DMS114 treated with DMSO at 0.1 percent for 48 hours (cell line): ENCODE results near the gene SECISBP2L.

Experiments
- DNase-seq: peaks from one replicate; lab custom pipeline; 2025; ENCODE audit not compliant: unreplicated experiment; lab: John Stamatoyannopoulos, UW

Gene SECISBP2L

DNA sequence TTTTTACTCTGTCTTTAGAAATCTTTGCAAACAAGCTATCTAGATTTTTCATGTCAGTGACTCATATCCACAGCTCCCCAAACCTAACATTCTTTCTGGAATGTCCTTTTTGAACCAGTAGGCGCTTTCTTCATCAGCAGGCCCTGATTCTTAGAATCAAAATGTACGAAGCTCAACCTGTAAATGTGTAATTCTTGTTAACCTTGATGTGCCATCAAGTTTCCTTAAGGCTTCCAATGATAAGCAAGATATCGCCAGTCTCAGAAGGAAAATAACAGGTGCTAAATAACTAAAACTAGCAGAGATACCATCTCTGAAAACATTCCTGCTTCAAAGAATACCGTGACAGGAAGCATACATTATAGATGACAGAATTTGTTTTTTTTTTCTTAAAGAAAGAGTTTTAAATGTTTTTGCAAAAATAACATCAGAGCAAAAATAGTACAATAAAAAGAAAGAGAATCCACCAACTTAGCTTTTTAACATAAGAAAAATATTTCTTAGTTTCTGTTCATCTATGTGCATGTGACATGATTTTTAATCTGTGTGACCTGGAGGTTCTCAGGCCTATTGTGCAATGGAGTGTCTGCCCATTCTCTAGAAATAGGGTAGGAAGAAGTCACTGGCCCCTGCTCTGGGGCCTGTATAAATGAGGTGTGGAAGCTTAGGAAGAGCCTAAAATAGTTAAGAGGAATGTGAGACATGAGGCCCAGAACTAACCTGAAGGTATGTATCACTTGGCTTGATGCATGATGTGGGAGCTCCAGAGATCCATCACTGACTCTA is 14.7 kb upstream of the SECISBP2L start:
- no peak for DNase-seq

DNA sequence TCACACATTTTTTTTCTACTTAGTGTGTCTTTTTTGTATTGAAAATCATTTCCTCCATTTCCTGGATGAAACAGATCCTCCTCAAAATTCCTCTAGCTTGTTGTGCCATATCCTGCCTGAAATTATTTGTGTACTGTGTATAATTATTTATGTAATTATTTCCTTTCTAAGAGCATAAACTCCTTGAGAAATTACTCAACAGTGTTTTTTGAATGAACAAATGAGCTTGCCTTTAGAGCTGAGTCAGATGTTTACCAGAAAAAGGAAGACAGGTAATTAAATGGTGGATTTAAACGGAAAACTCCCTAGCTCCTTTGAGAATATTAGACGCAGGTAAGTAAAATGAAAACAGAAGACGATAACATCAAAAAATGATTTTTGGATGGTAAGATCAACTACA is 13.2 kb upstream of the SECISBP2L start:
- DNase-seq, result no peak

DNA sequence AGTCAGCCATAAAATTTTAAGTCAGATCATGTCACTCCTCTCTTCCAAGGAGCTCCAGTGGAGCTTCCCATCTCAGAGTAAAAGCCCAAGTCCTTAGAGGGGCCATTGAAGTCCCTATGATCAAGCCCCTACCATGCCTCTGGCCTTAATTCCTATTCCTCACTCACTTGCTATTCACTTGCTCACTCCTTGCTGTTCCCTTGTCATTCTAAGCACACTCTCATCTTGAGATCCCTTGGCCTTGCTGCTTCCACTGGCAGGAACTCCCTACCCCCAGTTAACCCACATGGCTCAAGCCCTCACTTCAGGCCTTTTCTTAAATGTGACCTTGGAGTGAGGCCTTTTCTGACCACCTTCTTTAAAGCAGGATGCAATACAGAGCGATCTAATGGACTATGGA is 12.3 kb upstream of the SECISBP2L start:
- no peak for DNase-seq

DNA sequence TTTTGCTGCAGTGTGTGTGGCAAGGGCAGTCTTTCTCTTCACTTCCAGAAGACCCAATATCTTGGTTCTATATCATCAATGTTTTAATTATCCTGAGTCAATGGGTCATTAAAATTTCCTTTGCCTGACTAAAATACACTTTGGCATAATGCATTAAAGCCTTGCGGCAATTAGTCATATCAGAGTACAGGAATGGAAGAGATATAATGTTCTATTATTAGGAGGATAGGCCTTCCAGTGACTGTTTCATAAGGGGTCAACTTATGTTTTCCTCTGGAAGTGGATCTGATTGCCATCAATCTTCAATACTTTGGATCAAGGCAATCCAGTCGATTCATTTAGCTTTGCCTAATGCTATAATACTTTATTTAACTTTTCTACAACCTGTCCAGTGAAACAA is 9.4 kb upstream of the SECISBP2L start:
- no peak for DNase-seq

DNA sequence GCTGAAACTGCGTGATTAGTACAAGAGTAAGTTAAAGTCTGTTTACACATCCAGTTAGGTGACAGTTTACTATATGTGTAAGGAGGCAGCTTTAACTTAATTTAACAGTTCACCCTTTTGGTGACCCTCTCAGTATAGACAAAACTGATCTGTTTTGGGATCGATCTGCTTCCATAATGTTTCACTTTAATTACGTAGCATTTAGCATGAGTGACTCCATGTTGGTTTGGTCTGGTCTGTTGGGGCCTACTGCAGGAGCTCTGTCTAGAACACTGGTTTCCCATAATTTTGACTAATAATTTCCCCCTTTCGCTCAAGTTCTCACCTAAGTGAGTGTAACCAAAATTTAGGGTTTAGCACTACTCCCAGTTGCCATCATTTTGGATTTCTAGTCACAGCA is 6.4 kb upstream of the SECISBP2L start:
- no peak for DNase-seq

DNA sequence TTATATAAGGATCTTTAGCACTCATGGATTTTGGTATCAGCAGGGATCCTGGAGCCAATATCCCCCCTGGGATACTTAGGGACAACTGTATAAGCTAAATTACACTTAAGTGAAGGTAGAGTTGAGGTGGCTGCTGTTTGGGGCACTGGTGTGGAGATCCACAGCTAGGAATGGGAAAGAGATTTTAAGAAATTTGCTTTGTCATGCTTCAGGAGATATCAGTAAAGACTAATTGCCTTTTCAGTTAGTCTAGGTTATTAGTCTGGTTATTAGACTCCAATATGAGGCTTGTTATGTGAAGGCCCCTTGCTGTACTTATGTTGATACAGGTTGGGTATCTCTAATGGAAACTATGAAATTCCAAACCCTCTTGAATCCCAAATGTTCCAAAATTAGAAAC is 1.2 kb upstream of the SECISBP2L start:
- DNase-seq, result no peak

DNA sequence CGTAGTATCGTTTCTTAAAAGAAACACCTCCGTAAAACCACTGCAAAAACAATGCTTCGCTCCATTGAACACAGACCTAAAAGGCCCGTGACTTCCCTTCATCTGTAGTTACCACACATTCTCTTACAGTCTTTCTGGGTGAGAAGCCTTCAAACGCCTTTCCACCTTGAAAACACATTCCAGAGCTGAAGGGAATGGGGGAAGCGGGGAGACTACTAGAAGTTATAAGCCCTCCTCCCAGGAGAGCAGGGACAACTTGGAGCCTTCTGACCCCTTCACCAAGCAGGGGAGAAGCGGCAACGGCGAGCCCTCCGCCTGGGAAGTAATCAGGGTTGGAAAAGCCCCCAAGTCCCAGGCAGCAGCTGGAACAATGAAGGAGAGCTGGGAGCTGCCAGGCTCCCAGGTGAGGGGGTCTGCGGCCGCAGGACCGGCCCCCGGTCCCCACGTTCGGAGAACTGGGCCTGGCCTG is 461 bp downstream of the SECISBP2L start:
- no peak for DNase-seq

DNA sequence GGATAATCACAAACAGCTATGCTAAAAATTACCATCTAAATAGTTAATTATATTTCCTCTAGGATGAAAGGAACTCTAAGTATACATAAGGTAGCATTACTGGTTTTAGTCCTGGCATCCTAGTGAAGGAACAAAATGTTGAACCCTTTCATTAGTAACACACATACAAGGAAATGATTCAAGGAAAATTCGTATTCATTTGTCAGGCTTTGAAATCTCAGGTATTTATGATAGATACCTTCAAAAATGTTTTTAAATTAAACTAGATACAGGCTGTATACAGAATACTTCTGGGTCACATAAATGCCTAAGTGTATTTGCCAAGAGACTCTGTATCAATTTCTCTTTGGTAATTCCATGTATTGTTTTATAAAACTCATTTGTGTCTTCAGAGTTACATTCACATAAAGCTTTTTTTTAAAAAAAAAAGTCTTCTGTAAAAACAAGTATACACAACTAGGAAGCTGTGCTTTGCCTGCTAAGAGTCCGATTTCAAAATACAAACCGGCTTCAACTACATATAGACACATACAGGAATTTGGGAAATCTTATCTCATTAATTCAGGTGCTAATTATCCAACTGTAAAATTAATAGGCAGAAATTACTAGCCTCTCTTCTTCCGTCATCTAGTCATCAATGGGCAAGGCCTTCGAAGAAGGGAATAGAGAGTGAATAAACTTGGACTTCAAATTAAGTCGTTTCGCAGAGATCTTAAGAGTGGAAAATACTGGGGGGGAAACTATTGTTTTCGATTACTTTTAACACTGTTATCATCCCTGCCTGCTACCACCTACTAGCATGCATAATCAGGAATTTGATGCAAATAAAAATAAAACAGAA is 1.3 kb downstream of the SECISBP2L start:
- no peak for DNase-seq

DNA sequence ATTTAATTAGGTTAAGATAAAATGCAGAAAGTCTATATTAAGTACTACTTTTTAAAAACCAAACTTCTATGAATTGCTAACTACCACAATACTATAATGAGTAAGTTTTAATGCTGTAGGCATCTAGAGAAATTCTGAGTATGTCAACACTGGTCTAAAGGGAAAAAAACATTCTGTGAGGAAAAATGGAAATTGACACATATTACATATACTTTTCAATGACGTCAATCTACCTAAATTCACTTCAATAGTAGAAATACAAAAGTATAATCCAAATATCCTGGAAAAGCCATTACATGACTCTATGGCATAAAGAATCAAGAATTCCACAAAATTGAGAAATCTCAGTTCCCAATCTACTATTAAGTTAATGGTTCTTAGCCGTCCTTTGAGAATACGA is 2.2 kb downstream of the SECISBP2L start:
- DNase-seq, result no peak

DNA sequence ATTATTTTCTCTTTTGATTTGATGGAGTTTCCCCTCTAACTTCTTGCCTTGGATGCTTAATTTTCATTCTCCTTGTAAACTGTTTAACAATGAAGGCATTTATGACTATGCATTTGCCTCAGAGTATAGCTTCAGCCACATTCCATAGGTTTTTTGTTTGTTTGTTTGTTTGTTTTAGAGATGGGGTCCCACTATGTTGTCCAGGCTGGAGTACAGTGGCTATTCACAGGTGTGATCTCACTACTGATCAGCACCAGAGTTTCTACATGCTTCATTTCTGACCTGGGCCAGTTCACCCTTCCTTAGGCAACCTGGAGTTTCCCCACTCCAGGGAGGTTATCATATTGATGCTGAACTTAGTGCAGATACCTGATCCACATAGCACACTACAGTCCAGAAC is 4.1 kb downstream of the SECISBP2L start:
- no peak for DNase-seq

DNA sequence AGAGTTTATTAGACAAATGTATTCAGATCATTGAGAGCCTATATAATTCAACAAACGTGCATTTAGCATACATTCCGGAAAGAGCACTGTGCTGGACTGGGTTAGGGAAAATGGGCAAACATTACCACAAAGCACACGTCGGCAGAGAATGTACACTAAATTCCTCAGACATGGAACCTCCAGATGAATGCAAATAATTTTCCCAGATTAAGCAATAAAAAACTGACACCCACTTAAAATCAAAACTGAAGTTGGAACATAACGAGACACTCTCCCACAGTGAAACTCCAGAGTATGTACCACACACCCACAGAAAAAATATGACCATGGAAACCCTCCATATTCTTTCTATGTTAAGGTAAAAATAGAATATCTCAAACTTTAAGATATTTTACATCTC is 4.8 kb downstream of the SECISBP2L start:
- DNase-seq, result no peak

DNA sequence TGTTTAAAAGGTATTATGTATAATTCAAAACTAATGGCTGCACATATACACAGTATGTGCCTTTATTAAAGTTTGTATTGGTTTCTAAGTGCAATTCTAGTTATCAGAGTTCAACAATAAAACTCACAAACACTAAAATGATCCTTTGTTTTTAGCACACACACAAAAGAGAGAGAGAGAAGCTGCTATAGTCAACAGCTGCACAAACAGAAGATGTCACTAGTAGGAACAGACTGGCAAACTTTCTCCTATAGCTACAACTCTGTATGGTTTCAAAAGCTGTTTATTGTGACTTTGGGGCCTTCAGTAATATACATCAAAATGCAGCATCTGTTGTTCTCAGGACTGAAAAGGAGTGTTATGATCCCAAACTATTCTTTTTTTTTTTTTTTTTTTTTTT is 6.1 kb downstream of the SECISBP2L start:
- DNase-seq, result no peak

DNA sequence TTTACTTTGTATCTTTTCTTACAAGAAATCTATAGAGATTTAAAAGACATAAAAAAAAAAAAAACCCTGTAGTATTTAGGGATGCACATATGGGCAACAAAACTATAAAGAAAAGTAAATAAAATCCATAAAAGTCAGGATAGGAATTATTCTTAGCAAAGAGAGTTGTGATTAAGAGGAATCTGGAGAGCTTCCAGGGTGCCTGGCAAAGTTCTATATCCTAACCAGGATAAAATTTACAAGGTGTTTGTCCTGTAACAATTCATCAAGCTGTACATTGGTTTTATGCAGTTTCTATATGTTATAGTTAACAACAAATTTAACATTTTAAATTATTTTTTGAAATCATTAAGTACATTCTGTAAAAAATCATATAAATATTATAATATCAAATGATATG is 7.9 kb downstream of the SECISBP2L start:
- no peak for DNase-seq

DNA sequence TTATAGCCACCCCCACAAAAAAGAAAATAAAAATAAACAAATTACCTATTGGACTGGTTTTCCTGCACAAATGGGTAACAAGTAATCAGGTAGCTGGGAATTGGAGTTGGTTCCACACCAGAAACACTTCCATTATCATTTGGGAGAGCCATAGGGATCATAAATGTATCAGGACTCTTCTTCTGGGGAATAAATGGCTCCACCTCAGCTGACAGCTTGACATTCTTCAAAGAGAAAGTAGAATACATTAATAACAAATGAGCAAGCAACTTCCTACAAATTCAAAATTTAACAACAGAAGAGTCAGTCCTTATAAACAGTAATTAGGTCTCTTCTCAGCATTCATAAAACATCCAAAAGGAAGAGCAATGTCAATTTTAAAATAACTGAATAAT is 8.7 kb downstream of the SECISBP2L start:
- DNase-seq, result no peak

DNA sequence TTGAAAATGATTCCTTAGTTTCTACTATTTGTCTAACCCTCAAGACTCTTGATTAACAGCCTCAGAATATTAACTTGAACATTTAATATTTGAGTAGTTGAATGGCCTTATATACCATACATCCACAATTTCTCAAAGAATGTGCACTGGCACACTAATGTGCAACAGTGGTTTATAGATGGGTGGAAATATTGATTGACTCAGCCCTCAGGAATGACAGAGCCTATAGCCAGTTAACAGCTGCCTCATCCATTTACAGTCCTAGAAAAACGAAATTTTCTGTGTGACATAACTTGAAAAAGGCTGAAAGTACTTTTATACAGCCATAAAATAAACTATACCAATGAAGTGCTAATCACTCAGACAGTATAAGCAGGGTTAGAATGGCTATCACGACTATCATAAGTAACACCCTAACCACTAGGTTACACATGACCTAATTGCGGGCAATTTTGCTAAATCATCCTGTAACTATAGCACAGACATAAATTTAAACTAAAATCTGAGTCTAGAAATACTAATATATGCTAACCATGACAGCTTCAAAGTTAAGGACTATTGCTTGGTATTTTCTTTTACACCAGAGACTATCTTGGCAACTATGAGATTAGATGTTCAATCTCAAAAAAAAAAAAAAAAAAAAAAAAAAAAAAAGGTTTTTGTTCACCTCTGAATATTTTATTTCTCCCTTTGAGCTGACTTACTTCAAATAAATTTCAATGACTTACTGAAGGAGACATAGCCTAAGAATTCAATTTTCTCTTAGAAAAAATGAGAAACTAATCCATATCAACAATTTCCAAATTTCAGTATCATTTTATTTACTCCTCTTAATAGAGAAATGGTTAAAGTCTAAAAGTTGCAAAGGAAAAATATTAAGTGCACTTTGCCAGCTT is 9.3 kb downstream of the SECISBP2L start:
- DNase-seq, result no peak

DNA sequence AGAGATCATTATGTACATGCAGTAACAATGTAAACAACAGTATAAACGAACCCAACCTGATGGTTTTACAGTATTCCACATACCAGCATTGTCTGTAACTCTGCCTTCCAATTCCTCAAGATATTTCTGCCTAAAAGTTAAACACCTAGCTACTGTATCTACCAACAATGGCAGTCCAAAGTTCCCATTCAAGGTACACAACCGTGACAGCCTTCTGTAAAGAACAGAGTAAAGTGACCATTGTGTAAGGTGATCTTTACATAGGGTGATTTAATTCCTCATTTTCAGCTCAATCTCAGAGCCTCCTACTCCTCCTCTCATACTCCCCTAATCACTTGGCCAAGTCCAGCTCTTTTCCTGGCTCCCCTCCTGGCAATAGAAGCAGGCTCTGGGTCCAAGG is 10.4 kb downstream of the SECISBP2L start:
- no peak for DNase-seq

DNA sequence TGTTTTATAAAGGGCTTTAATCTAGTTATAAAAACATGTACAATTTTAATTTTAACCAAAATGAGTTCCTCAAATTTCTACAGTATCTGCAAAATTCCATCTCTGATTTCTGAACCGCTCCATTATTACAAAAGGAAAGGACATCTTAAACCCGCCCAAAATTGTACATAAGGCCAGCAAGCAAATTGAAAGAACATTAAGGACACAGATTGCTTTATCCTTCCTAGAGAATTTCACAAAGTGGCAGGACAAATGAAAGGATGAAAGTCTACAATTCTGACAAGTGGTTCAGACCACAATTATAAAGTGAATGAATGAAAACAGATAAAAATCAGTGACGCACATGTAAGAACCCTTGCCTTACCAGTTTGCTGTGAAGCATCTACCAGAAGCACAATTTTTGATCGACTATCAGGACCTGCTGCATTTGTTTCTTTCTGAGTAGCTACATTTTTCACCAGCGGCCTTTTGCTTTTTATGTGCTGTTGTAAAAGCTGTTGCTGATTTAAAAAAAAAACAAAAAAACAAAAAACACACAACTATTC is 13.6 kb downstream of the SECISBP2L start:
- no peak for DNase-seq

DNA sequence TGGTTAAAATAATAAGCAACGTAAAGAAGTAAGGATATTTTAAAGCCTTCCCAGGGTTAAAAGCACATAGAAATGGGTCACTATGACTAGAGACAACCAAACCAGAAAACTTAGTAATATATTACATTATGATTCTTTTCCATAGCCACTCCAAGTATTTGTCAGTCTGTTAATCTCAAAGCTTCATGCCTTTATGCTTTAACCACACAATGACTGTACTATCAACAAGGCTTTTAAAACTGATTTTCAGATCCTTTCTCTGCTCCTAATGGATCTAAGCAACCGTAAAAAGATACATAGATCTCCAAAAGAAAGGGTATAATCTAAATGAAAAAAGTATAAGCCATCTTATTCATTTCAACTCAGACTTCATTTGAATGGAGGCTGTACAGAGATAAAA is 14.4 kb downstream of the SECISBP2L start:
- DNase-seq, result no peak

DNA sequence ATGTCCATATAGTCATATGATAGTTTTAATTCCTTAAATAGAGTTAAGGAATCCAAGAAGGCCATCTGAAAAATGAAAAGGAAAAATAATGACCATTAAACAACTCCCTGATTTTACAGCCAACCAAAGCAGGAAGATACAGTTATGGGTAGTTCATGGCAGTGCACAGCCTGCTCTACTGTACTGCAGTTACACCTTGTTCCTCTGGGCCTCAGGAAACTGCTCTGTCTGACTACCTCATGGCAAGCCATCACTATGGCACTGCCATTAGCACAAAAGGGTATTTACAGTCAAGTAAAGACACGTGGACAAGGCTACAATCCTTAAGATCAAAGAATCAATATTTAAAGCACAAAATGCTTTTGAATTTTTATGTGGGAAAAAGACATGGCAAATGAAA is 19.5 kb downstream of the SECISBP2L start:
- no peak for DNase-seq

DNA sequence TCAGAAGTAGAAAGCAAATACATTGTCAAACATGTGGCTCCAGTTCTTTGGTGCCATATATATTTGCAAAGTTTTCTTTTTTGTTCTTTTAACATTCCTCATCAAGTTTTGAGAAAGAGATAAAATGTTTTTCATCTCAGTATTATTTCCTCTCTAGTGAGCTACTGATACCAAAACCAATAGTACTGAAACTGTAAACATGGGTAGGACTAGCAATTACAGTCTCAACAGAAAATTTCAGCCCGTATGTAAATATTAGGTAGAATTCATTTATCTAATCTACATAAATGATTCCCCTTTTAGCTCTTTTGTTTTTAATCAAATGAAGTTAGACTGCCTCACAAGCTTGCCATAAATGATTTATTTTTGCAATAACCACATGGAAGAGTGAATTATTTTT is 21.4 kb downstream of the SECISBP2L start:
- DNase-seq, result no peak

DNA sequence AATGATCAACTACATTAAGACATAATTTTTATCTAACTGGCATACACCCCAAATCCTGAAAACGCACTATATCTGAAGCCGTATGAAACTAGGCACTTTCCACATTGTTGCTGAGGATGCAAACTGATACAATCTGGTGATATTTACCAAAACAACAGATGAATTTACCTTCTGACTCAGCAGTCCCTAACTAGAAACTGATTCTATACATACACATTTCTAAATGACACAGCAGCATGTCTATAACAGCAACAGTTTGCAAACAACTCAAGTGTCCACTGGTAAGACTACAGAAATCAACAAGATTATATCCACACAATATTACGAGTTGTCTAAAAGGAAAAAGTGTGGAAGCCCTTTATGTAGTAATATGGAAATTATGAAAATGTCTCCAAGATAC is 22.9 kb downstream of the SECISBP2L start:
- DNase-seq, result no peak
